Liver (tissue), 3 donors: ENCODE results near the gene TMEM8B.

Experiments used
- EGR1 ChIP-seq, 2 donors: IDR thresholded peaks; 2 replicates each; pipeline ENCODE4 v1.6.1; 2016 to 2018; ENCODE audit warnings: antibody characterized with exemption in 2 of 2, low read depth in 2 of 2
- GABPA ChIP-seq, 2 donors: IDR thresholded peaks in 1 of 2; conservative IDR thresholded peaks in 1 of 2; 2 replicates each; pipeline ENCODE4 v1.6.1; 2016; ENCODE audit warnings: antibody characterized with exemption in 2 of 2, mild to moderate bottlenecking in 1 of 2, moderate library complexity in 1 of 2
- JUND ChIP-seq, 2 donors: IDR thresholded peaks; 2 replicates each; pipeline ENCODE4 v1.6.1; 2016; ENCODE audit warnings: antibody characterized with exemption in 2 of 2
- NR2F2 ChIP-seq: IDR thresholded peaks from 2 replicates; pipeline ENCODE4 v1.6.1; 2016; ENCODE audit warnings: antibody characterized with exemption
- RAD21 ChIP-seq, 2 donors: IDR thresholded peaks; 2 replicates each; pipeline ENCODE4 v1.6.1; 2016; ENCODE audit warnings: antibody characterized with exemption in 2 of 2, mild to moderate bottlenecking in 2 of 2
- SP1 ChIP-seq: IDR thresholded peaks from 2 replicates; pipeline ENCODE4 v1.6.1; 2018; ENCODE audit warnings: antibody characterized with exemption, mild to moderate bottlenecking
- TAF1 ChIP-seq: conservative IDR thresholded peaks from 2 replicates; pipeline ENCODE4 v1.6.1; 2016; ENCODE audit warnings: antibody characterized with exemption, mild to moderate bottlenecking
- YY1 ChIP-seq: IDR thresholded peaks from 2 replicates; pipeline ENCODE4 v1.6.1; 2016; ENCODE audit warnings: antibody characterized with exemption, mild to moderate bottlenecking
- TF ChIP-seq, protein P1 (sequence below): fragments of 150-350 bp; IDR thresholded peaks from 2 replicates; pipeline ENCODE4 v1.5.1; 2017; ENCODE audit warnings: improper control_type of control experiment, low read depth, low read length; ENCODE audit not compliant: missing input control
- TF ChIP-seq, protein P2 (sequence below): IDR thresholded peaks from 2 replicates; pipeline ENCODE4 v1.6.1; 2016; ENCODE audit warnings: antibody characterized with exemption, mild to moderate bottlenecking
- TF ChIP-seq, protein P3 (sequence below): IDR thresholded peaks from 2 replicates; pipeline ENCODE4 v1.6.1; 2016; ENCODE audit warnings: antibody characterized with exemption
- TF ChIP-seq, protein P4 (sequence below): IDR thresholded peaks from 2 replicates; pipeline ENCODE4 v1.6.1; 2016; ENCODE audit warnings: antibody characterized with exemption
- donor health status: healthy.
- donor health status: healthy.

DNA sequence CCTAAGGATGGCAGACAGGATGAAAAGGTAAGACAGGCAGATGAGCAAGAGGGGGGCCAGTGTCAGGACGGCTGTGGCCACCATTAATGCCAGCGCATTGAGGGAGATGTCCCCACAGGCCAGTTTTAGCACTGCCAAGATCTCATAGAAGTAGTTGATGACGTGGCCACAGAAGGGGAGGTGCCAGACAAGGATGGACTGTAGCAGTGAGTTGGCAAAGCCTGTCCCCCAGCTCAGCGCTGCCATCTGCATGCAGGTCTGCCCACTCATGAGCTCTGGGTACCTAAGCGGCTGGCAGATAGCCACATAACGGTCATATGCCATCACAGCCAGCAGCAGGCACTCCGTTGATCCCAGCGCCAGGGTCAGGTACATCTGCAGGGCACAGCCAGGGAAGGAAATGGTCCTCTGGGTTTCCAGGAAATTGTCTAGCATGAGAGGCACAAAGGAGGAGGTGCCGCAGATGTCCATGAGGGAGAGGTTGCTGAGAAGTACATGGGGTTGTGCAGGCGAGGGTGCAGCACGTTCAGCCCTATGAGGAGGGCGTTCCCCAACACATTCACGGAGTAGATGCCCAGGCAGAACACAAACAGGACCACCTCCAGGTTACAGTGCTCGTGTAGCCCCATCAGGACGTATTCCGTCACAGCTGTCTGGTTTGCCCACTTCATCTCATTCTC is 30.4 kb downstream of the TMEM8B start:
- TF ChIP-seq RAD21 (IDR thresholded peaks at IDR 0.05) (no peak), SP1 (no peak), GABPA (IDR thresholded peaks at IDR 0.05 in 1 of 2, conservative IDR thresholded peaks at IDR 0.05 in 1 of 2) (no peak), JUND (IDR thresholded peaks at IDR 0.05) (no peak), TAF1 (no peak), YY1 (no peak), EGR1 (IDR thresholded peaks at IDR 0.05; ENCODE audit: low read depth in 2 of 2) (no peak), NR2F2 (no peak)
- TF ChIP-seq, protein P1, sequence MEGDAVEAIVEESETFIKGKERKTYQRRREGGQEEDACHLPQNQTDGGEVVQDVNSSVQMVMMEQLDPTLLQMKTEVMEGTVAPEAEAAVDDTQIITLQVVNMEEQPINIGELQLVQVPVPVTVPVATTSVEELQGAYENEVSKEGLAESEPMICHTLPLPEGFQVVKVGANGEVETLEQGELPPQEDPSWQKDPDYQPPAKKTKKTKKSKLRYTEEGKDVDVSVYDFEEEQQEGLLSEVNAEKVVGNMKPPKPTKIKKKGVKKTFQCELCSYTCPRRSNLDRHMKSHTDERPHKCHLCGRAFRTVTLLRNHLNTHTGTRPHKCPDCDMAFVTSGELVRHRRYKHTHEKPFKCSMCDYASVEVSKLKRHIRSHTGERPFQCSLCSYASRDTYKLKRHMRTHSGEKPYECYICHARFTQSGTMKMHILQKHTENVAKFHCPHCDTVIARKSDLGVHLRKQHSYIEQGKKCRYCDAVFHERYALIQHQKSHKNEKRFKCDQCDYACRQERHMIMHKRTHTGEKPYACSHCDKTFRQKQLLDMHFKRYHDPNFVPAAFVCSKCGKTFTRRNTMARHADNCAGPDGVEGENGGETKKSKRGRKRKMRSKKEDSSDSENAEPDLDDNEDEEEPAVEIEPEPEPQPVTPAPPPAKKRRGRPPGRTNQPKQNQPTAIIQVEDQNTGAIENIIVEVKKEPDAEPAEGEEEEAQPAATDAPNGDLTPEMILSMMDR = no peak
- TF ChIP-seq, protein P2, sequence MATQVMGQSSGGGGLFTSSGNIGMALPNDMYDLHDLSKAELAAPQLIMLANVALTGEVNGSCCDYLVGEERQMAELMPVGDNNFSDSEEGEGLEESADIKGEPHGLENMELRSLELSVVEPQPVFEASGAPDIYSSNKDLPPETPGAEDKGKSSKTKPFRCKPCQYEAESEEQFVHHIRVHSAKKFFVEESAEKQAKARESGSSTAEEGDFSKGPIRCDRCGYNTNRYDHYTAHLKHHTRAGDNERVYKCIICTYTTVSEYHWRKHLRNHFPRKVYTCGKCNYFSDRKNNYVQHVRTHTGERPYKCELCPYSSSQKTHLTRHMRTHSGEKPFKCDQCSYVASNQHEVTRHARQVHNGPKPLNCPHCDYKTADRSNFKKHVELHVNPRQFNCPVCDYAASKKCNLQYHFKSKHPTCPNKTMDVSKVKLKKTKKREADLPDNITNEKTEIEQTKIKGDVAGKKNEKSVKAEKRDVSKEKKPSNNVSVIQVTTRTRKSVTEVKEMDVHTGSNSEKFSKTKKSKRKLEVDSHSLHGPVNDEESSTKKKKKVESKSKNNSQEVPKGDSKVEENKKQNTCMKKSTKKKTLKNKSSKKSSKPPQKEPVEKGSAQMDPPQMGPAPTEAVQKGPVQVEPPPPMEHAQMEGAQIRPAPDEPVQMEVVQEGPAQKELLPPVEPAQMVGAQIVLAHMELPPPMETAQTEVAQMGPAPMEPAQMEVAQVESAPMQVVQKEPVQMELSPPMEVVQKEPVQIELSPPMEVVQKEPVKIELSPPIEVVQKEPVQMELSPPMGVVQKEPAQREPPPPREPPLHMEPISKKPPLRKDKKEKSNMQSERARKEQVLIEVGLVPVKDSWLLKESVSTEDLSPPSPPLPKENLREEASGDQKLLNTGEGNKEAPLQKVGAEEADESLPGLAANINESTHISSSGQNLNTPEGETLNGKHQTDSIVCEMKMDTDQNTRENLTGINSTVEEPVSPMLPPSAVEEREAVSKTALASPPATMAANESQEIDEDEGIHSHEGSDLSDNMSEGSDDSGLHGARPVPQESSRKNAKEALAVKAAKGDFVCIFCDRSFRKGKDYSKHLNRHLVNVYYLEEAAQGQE = no peak
- TF ChIP-seq, protein P3, sequence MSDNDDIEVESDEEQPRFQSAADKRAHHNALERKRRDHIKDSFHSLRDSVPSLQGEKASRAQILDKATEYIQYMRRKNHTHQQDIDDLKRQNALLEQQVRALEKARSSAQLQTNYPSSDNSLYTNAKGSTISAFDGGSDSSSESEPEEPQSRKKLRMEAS = no peak
- TF ChIP-seq, protein P4, sequence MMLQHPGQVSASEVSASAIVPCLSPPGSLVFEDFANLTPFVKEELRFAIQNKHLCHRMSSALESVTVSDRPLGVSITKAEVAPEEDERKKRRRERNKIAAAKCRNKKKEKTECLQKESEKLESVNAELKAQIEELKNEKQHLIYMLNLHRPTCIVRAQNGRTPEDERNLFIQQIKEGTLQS = no peak
